PFSK-1 (cell line): ENCODE measurements around the gene NOC2L.

Source experiments
- FOXP2 ChIP-seq: optimal IDR thresholded peaks from 2 replicates; pipeline ENCODE3; 2011; ENCODE audit warnings: borderline replicate concordance, control low read depth, inconsistent platforms; ENCODE audit not compliant: insufficient read depth; ENCODE audit errors: extremely low read length, extremely low read depth
- POLR2AphosphoS5 ChIP-seq: IDR thresholded peaks from 2 replicates; pipeline ENCODE4 v1.6.1; 2012; ENCODE audit warnings: low read depth, mild to moderate bottlenecking, control low read depth, low read length, moderate library complexity
- REST ChIP-seq, 2 experiments: IDR thresholded peaks; 2 replicates each; pipeline versions ENCODE4 v1.6.1 to v1.8.0; 2011 to 2012; ENCODE audit warnings: low read depth in 2 of 2, low read length in 2 of 2, control low read depth in 1 of 2, inconsistent platforms in 1 of 2, mild to moderate bottlenecking in 1 of 2, moderate library complexity in 1 of 2; ENCODE audit not compliant: insufficient read depth in 1 of 2
- SIN3A ChIP-seq: IDR thresholded peaks from 2 replicates; pipeline ENCODE4 v1.6.1; 2012; ENCODE audit warnings: mild to moderate bottlenecking, low read length, moderate library complexity, borderline replicate concordance; ENCODE audit not compliant: insufficient read depth
- TAF1 ChIP-seq: IDR thresholded peaks from 2 replicates; pipeline ENCODE4 v1.6.1; 2012; ENCODE audit warnings: low read length, control low read depth, borderline replicate concordance; ENCODE audit not compliant: insufficient read depth

The NOC2L gene

GRCh38 chr1:934991-935750 is 23.9 kb downstream of the NOC2L start:
- no peak for TF ChIP-seq TAF1
- no peak for TF ChIP-seq REST (IDR thresholded peaks at IDR 0.05; ENCODE audit: insufficient read depth in 1 of 2, low read depth in 2 of 2, low read length in 2 of 2)
- TF ChIP-seq SIN3A: no peak
- TF ChIP-seq FOXP2: no peak
- no peak for TF ChIP-seq POLR2AphosphoS5

GRCh38 chr1:933603-933940 is 25.5 kb downstream of the NOC2L start:
- TF ChIP-seq POLR2AphosphoS5 (no peak), FOXP2 (no peak), TAF1 (no peak), SIN3A (no peak), REST (IDR thresholded peaks at IDR 0.05; ENCODE audit: insufficient read depth in 1 of 2, low read depth in 2 of 2, low read length in 2 of 2) (no peak)

- no peak for TF ChIP-seq REST (IDR thresholded peaks at IDR 0.05; ENCODE audit: insufficient read depth in 1 of 2, low read depth in 2 of 2, low read length in 2 of 2)
- TF ChIP-seq SIN3A: no peak
- TF ChIP-seq FOXP2: no peak
- TF ChIP-seq POLR2AphosphoS5: no peak
- TF ChIP-seq TAF1: no peak
Measured at GRCh38 chr1:932776-933602, 26.1 kb downstream of the NOC2L start.

GRCh38 chr1:932173-932510 is 26.9 kb downstream of the NOC2L start:
- TF ChIP-seq POLR2AphosphoS5 (no peak), SIN3A (no peak), REST (IDR thresholded peaks at IDR 0.05; ENCODE audit: insufficient read depth in 1 of 2, low read depth in 2 of 2, low read length in 2 of 2) (no peak), TAF1 (no peak), FOXP2 (no peak)
